Measurements from ENCODE around the gene FYCO1.

DNA sequence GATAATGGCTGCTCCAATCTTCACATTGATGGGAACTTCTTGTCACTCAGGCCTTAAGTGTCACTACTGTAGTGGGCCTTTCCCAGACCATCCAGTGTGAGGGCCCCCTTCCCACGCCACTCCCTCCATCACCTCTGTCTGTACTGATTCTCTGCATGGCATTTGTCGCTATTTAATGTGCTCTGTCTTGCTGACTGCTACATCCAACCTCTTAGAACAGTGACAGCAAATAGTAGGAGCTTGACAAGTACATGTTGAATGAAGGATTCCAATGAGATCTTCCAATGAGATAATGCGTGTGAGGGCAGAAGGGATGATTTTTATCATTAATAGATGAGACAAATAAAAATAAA, 114.9 kb downstream of the FYCO1 start:
- TF ChIP-seq, protein P1, sequence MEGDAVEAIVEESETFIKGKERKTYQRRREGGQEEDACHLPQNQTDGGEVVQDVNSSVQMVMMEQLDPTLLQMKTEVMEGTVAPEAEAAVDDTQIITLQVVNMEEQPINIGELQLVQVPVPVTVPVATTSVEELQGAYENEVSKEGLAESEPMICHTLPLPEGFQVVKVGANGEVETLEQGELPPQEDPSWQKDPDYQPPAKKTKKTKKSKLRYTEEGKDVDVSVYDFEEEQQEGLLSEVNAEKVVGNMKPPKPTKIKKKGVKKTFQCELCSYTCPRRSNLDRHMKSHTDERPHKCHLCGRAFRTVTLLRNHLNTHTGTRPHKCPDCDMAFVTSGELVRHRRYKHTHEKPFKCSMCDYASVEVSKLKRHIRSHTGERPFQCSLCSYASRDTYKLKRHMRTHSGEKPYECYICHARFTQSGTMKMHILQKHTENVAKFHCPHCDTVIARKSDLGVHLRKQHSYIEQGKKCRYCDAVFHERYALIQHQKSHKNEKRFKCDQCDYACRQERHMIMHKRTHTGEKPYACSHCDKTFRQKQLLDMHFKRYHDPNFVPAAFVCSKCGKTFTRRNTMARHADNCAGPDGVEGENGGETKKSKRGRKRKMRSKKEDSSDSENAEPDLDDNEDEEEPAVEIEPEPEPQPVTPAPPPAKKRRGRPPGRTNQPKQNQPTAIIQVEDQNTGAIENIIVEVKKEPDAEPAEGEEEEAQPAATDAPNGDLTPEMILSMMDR (optimal IDR thresholded peaks at IDR 0.05 in 1 of 3, IDR thresholded peaks at IDR 0.05 in 1 of 3, conservative IDR thresholded peaks at IDR 0.05 in 1 of 3; ENCODE audit: extremely low read depth in 1 of 3, insufficient read depth in 2 of 3, low read length in 3 of 3), result no peak
- TF ChIP-seq EZH2 (IDR thresholded peaks at IDR 0.05; ENCODE audit: low read length), result no peak
